GM12878 (cell line): ENCODE measurements around the gene NRAS. TPM values are rescaled to one million over a fixed set of nuclear protein-coding genes. Genes with fewer than 3 reads are reported as not detected.

Source experiments
- ATAC-seq: fragments of 200-7000 bp; cut with Tn5 transposase; 3 replicates; pipeline ENCODE4 v1.9.1; 2020; ENCODE audit warnings: mild to moderate bottlenecking, moderate library complexity
- BruUV-seq: library from RNA; stranded (reverse); fragments of 400-500 nt; replicated peaks from 2 replicates; lab custom pipeline; 2021; lab: Mats Ljungman, UMichigan
- CTCF ChIA-PET: fragments of 300-600 bp; sonication (Branson Sonifier 250); formaldehyde crosslinking; extraction: SDS; loops from one replicate; lab custom pipeline; 2021; ENCODE audit warnings: inconsistent platforms; lab: Yijun Ruan, JAX
- POLR2A ChIA-PET: fragments of 350-600 bp; formaldehyde crosslinking; extraction: SDS; loops from one replicate; lab custom pipeline; 2021; ENCODE audit warnings: inconsistent platforms; lab: Charles Lee
- RAD21 ChIA-PET: fragments of 300-600 bp; sonication (Branson Sonifier 250); formaldehyde crosslinking; loops from one replicate; lab custom pipeline; 2023; ENCODE audit warnings: antibody characterized with exemption; ENCODE audit not compliant: unreplicated experiment; lab: Charles Lee
- SMC1A ChIA-PET: fragments of 300-600 bp; sonication (Branson Sonifier 250); formaldehyde crosslinking; loops from one replicate; lab custom pipeline; 2023; ENCODE audit not compliant: unreplicated experiment, uncharacterized antibody; lab: Charles Lee
- DNase-seq: peaks from one replicate; pipeline ENCODE4 v3.0.0-alpha.2; 2011; ENCODE audit warnings: low read depth, low spot score
- FAIRE-seq: peaks from 3 replicates; lab custom pipeline; 2011; peaks lifted over from hg19 to GRCh38; lab: Jason Lieb, UNC
- H2AFZ ChIP-seq: 2 replicates; pipeline ENCODE4 v1.6.0; 2011; ENCODE audit warnings: low read depth, low read length, control low read depth; ENCODE audit not compliant: control insufficient read depth
- H3K27ac ChIP-seq: 2 replicates; pipeline ENCODE4 v1.5.1; 2011; ENCODE audit warnings: control low read depth; ENCODE audit not compliant: control insufficient read depth, insufficient read depth
- H3K27me3 ChIP-seq, 2 experiments: replicated peaks in 1 of 2; 2 replicates each; pipeline versions ENCODE4 v1.6.0 to v1.6.1; 2011; ENCODE audit warnings: low read length in 1 of 2; ENCODE audit not compliant: control insufficient read depth in 2 of 2, insufficient read depth in 2 of 2
- H3K36me3 ChIP-seq, 2 experiments: 2 replicates each; pipeline ENCODE4 v1.5.1; 2011; ENCODE audit warnings: low read length in 1 of 2; ENCODE audit not compliant: control insufficient read depth in 2 of 2, insufficient read depth in 2 of 2
- H3K4me1 ChIP-seq: 2 replicates; pipeline ENCODE4 v1.6.1; 2011; ENCODE audit warnings: mild to moderate bottlenecking, low read length, moderate library complexity, mixed read lengths; ENCODE audit not compliant: control insufficient read depth, insufficient read depth
- H3K4me2 ChIP-seq: 2 replicates; pipeline ENCODE4 v1.6.0; 2011; ENCODE audit warnings: control low read depth; ENCODE audit not compliant: control insufficient read depth, insufficient read depth
- H3K4me3 ChIP-seq: fragments of 200-600 bp; sonication (generic); 2 replicates; pipeline ENCODE4 v1.5.1; 2016
- H3K79me2 ChIP-seq: 2 replicates; pipeline ENCODE4 v1.6.0; 2011; ENCODE audit warnings: low read length; ENCODE audit not compliant: control insufficient read depth, insufficient read depth
- H3K9ac ChIP-seq: 2 replicates; pipeline ENCODE4 v1.8.0; 2011; ENCODE audit warnings: low read length, control low read depth, mixed read lengths; ENCODE audit not compliant: control insufficient read depth, insufficient read depth
- H3K9me3 ChIP-seq: replicated peaks from 3 replicates; pipeline ENCODE4 v1.5.1; 2011; ENCODE audit warnings: mild to moderate bottlenecking, low read length; ENCODE audit not compliant: control insufficient read depth, insufficient read depth
- H4K20me1 ChIP-seq: 2 replicates; pipeline ENCODE4 v1.6.0; 2011; ENCODE audit not compliant: control insufficient read depth, insufficient read depth
- JUND ChIP-seq: IDR thresholded peaks from 2 replicates; pipeline ENCODE4 v1.6.1; 2012; ENCODE audit warnings: low read depth, mild to moderate bottlenecking, low read length, improper control_type of control experiment, moderate library complexity
- LARP7 ChIP-seq: fragments of 450-650 bp; IDR thresholded peaks from 2 replicates; pipeline ENCODE4 v1.6.1; 2017; ENCODE audit warnings: mild to moderate bottlenecking
- MYC ChIP-seq: IDR thresholded peaks from 2 replicates; pipeline ENCODE4 v1.6.1; 2011; ENCODE audit warnings: mild to moderate bottlenecking, low read length, moderate library complexity, inconsistent platforms; ENCODE audit not compliant: insufficient read depth, insufficient replicate concordance, insufficient read length, severe bottlenecking
- NFYA ChIP-seq: IDR thresholded peaks from 2 replicates; pipeline ENCODE4 v1.6.1; 2011; ENCODE audit warnings: low read depth, mild to moderate bottlenecking, low read length, improper control_type of control experiment, borderline replicate concordance
- RUNX3 ChIP-seq: IDR thresholded peaks from 2 replicates; pipeline ENCODE4 v1.6.1; 2012; ENCODE audit warnings: low read length, inconsistent platforms
- SIN3A ChIP-seq: IDR thresholded peaks from 2 replicates; pipeline ENCODE4 v1.6.1; 2012; ENCODE audit warnings: low read depth, low read length, improper control_type of control experiment
- SPI1 ChIP-seq: IDR thresholded peaks from 2 replicates; pipeline ENCODE4 v1.6.1; 2011; ENCODE audit warnings: low read depth, mild to moderate bottlenecking, low read length, moderate library complexity, borderline replicate concordance; ENCODE audit not compliant: insufficient read depth
- YY1 ChIP-seq: IDR thresholded peaks from 2 replicates; pipeline ENCODE4 v1.6.1; 2011; ENCODE audit warnings: low read depth, mild to moderate bottlenecking, low read length
- ZSCAN29 ChIP-seq: fragments of 450-650 bp; IDR thresholded peaks from 2 replicates; pipeline ENCODE4 v1.6.1; 2017; ENCODE audit warnings: mild to moderate bottlenecking, moderate library complexity
- WGBS: methylation state at CpG from one replicate; pipeline ENCODE4 v1.1.6; 2016; ENCODE audit warnings: low lambda C conversion rate; ENCODE audit not compliant: insufficient replicate concordance, insufficient coverage; ENCODE audit errors: missing lambda C conversion rate; 5-methylcytosine and 5-hydroxymethylcytosine counted together
- in situ Hi-C: fragments of 300-500 bp; cut with MboI; formaldehyde crosslinking; loops from 9 replicates; pipeline ENCODE4 v1.14.3; 2018; ENCODE audit warnings: mixed read lengths
- intact Hi-C: fragments of 100-400 bp; cut with micrococcal nuclease; formaldehyde crosslinking; loops from one replicate; pipeline ENCODE4 v1.14.2; 2022; ENCODE audit not compliant: unreplicated experiment
- polyA plus RNA-seq, 11 experiments: library from polyadenylated mRNA; depleted of rRNA in 4 of 11; unstranded in 6 of 11; stranded (reverse) in 5 of 11; fragments of >200 nt; fragmentation: Nextera tagmentation in 4 of 11; fragmentation: Illumina TruSeq in 1 of 11; extraction: Ambion mirVana in 4 of 11; extraction: Trizol in 1 of 11; gene quantifications; 1 replicate in 1 of 11; 2 replicates in 10 of 11; pipeline versions ENCODE4 v1.2.1 to v1.2.3, GENCODE V29; 2011 to 2016; ENCODE audit warnings: inconsistent platforms in 2 of 11, missing spikeins in 2 of 11, low read depth in 1 of 11
- total RNA-seq, 4 experiments: library from RNA; depleted of rRNA in 3 of 4; stranded (reverse); fragments of >200 nt in 3 of 4; fragmentation: Illumina TruSeq in 1 of 4; extraction: Trizol in 1 of 4; gene quantifications; 2 replicates each; pipeline versions ENCODE4 v1.2.1 to v1.2.3, GENCODE V29; 2013 to 2021
- TF ChIP-seq, protein P1 (sequence below): IDR thresholded peaks from 2 replicates; pipeline ENCODE4 v1.6.1; 2011; ENCODE audit warnings: low read depth, low read length, improper control_type of control experiment, borderline replicate concordance
- TF ChIP-seq, protein P2 (sequence below): IDR thresholded peaks from 2 replicates; pipeline ENCODE4 v1.6.1; 2011; ENCODE audit warnings: borderline replicate concordance, low read depth, mild to moderate bottlenecking, moderate library complexity, low read length; ENCODE audit not compliant: insufficient read depth, poor library complexity, severe bottlenecking
- TF ChIP-seq, protein P3 (sequence below): fragments of 450-650 bp; IDR thresholded peaks from 2 replicates; pipeline ENCODE4 v1.6.1; 2018; ENCODE audit warnings: borderline replicate concordance, mild to moderate bottlenecking; ENCODE audit not compliant: partially characterized antibody
- TF ChIP-seq, protein P4 (sequence below): IDR thresholded peaks from 2 replicates; pipeline ENCODE4 v1.6.1; 2012; ENCODE audit warnings: low read depth, low read length, improper control_type of control experiment

Gene NRAS
- total and polyA plus RNA-seq, 10 of the 15 experiments (the other 5 are each of a cell fraction or from before 2014, with no cell fraction given) = 31.7 to 73.2 (median 66.2) TPM

DNA sequence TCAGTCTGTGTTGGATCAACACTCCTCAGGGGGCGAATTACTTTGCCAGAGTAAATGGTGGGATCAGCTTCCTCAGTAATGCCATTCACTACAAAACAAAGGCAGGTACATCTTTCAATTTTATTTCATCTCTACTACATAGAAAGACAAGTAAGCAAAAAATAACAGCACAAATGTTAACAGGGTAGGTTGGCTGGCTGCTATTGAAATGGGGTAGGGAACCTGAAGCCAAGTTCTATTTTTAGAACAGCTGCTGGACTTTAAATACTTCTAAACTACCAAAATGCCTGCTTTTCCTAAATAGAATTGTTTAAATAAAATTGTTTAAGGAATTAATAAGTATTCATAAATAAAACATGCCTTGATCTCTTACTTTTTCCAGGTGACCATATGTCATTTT, 7.3 kb upstream of the NRAS start (continued):
- TF ChIP-seq NFYA (no peak), SPI1 (no peak)

DNA sequence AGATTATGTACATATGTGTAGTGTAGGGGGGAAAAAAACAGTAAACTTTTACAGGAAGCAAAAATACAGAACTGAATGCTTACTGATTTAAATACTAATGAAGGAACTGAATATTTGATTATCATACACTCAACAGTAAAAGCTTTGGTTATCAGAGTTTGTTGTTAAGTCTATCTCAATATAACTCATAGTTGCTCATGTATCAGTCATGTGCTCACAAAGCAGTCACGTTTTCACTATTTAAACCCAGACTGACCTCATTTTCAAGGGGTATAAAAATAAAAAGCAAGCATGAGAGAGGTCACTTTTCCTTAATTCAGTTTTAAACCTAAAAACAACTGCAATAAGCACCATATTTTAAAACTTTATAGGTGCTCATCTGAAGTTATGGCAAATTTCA, 6.9 kb upstream of the NRAS start:
- WGBS = 0% methylated on average over 1 of the region's 1 CpG
- ATAC-seq (no peak), DNase-seq (no peak), FAIRE-seq (no peak)
- H3K79me2 ChIP-seq = no peaks in the 10 kb centered on the region
- ChIA-PET CTCF (interaction anchor here (0.6 kb wide), 1 partner anchor 178 kb away, joined by 3 read pairs; no protein-coding TSS in a partner anchor), SMC1A (no interaction called here), RAD21 (no interaction called here), POLR2A (no interaction called here)
- no peak overlapping the region for H3K4me3 ChIP-seq
- no peaks in the 10 kb centered on the region for H3K9me3 ChIP-seq
- no peak overlapping the region for H3K27ac ChIP-seq
- intact Hi-C loops (no loop called here), in situ Hi-C loops (no loop called here)
- no peak overlapping the region for H2AFZ ChIP-seq
- H3K4me2 ChIP-seq = no peak overlapping the region
- no peaks in the 10 kb centered on the region for H3K27me3 ChIP-seq
- H3K4me1 ChIP-seq = no peaks in the 10 kb centered on the region
- no TSS peak for BruUV-seq
- no peak overlapping the region for H3K9ac ChIP-seq
- H4K20me1 ChIP-seq = no peaks in the 10 kb centered on the region
- peaks cover 14 to 44% of the 10 kb centered on the region in 2 experiments for H3K36me3 ChIP-seq
- TF ChIP-seq LARP7 (no peak), MYC (no peak), YY1 (no peak), RUNX3 (no peak), SIN3A (no peak), JUND (no peak), ZSCAN29 (no peak)
- TF ChIP-seq, protein P1, sequence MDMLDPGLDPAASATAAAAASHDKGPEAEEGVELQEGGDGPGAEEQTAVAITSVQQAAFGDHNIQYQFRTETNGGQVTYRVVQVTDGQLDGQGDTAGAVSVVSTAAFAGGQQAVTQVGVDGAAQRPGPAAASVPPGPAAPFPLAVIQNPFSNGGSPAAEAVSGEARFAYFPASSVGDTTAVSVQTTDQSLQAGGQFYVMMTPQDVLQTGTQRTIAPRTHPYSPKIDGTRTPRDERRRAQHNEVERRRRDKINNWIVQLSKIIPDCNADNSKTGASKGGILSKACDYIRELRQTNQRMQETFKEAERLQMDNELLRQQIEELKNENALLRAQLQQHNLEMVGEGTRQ = no peak
- TF ChIP-seq, protein P2, sequence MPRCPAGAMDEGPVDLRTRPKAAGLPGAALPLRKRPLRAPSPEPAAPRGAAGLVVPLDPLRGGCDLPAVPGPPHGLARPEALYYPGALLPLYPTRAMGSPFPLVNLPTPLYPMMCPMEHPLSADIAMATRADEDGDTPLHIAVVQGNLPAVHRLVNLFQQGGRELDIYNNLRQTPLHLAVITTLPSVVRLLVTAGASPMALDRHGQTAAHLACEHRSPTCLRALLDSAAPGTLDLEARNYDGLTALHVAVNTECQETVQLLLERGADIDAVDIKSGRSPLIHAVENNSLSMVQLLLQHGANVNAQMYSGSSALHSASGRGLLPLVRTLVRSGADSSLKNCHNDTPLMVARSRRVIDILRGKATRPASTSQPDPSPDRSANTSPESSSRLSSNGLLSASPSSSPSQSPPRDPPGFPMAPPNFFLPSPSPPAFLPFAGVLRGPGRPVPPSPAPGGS = no peak
- TF ChIP-seq, protein P3, sequence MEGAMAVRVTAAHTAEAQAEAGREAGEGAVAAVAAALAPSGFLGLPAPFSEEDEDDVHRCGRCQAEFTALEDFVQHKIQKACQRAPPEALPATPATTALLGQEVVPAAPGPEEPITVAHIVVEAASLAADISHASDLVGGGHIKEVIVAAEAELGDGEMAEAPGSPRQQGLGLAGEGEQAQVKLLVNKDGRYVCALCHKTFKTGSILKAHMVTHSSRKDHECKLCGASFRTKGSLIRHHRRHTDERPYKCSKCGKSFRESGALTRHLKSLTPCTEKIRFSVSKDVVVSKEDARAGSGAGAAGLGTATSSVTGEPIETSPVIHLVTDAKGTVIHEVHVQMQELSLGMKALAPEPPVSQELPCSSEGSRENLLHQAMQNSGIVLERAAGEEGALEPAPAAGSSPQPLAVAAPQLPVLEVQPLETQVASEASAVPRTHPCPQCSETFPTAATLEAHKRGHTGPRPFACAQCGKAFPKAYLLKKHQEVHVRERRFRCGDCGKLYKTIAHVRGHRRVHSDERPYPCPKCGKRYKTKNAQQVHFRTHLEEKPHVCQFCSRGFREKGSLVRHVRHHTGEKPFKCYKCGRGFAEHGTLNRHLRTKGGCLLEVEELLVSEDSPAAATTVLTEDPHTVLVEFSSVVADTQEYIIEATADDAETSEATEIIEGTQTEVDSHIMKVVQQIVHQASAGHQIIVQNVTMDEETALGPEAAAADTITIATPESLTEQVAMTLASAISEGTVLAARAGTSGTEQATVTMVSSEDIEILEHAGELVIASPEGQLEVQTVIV = no peak
- TF ChIP-seq, protein P4, sequence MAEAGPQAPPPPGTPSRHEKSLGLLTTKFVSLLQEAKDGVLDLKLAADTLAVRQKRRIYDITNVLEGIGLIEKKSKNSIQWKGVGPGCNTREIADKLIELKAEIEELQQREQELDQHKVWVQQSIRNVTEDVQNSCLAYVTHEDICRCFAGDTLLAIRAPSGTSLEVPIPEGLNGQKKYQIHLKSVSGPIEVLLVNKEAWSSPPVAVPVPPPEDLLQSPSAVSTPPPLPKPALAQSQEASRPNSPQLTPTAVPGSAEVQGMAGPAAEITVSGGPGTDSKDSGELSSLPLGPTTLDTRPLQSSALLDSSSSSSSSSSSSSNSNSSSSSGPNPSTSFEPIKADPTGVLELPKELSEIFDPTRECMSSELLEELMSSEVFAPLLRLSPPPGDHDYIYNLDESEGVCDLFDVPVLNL = no peak
